GM11168 (cell line): Measurements from ENCODE around the gene HCAR1.
"Not testable (repeated sequence)": the region's sequence is repeated elsewhere in the genome, so short reads cannot be mapped to it uniquely, and the experiment has no call there.

Experiments
- in situ Hi-C: fragments of 300-500 bp; cut with MboI; formaldehyde crosslinking; loops from one replicate; pipeline ENCODE4 v1.12.0; 2022; ENCODE audit warnings: low sequenced_read_pairs; ENCODE audit not compliant: unreplicated experiment

Gene HCAR1

DNA sequence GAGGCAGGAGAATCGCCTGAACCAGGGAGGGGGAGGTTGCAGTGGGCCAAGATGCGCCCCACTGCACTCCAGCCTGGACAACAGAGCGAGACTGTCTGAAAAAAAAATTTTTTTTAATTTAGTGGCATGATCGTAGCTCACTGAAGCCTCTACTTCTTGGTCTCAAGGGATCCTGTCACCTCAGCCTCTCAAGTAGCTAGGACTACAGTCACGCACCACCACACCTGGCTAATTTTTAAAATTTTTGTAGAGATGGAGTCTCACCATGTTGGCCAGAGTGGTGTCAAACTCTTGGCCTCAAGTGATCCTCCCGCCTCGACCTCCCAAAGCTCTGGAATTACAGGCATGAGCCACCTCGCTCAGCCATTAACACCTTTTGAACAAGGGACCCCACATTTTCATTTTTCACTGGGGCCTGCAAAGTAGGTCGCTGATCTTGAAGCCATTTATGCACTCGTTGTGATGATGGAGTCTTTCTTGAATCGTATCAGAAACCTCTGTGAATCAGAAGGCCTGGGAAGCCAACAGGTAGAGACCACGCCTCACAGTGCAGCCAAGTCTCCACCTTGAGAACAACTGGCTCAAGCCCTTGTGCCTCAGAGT, 5.9 kb downstream of the HCAR1 start:
- in situ Hi-C loops: no loop called here

DNA sequence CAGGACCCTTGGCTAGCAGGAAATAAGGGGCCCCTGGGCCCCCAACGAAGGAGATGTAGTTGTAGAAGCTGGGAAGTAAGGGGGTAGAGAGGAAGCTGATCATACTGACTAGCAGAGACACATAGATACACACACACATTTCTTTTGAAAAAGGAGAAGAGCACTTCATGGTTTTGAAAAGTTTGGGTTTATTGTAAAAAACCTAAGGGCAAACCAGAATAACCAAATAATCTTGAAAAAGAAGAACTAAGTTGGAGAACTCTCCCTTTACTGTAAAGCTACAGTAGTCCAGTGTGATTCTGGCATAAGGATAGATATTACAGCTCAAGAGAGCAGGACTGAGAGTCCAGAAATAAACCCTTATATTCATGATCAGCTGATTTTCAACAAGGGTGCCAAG, 8.3 kb downstream of the HCAR1 start:
- in situ Hi-C loops: no loop called here

DNA sequence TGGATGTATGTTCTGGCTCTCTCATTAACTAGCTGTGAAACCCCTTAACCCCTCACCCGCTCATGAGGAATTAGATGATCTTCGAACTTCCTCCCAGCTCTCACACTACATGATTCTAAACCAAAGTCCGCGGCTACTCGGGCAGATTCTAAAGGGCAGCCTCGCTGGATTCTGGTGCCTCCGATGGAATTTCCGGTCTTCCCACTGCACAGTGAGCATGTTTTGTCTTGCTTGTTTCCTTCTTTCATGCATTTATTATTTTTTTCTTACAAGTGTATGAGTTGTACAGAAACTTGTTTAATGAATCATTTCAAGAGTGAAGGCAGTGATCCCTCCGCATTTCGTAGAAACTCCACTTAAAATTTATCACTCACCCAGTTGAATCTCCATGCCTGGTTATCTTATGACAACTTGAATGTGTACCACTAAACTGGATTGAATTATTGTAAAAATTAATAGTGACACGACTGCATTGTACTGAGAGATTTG, 9.5 kb downstream of the HCAR1 start:
- in situ Hi-C loops: no loop called here

DNA sequence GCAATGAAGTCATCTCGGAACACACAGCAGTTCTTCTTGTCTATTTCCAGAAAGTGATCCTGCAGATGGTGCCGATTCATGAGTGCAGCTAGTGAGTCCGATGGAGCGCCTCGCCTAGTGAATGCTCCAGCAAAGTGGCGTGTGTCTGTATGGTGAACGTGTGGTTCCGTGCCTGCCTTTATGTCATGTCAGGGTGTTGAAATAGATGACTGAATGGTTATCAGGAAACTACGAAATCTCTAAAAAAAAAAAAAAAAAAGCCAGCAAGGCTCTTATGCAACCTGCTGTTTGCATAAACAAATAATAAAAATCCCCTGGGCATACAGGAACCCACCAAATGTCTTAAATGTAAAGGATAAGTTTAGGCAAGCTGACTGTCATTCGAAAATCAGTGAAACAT, 14.0 kb downstream of the HCAR1 start, which contains the start of gene HCAR3:
HCAR3 (minus strand) TSS at position 154 of the 400 bp plus-strand sequence; CDS start at position 80, 74 bp downstream.
- in situ Hi-C loops: not testable (repeated sequence)

DNA sequence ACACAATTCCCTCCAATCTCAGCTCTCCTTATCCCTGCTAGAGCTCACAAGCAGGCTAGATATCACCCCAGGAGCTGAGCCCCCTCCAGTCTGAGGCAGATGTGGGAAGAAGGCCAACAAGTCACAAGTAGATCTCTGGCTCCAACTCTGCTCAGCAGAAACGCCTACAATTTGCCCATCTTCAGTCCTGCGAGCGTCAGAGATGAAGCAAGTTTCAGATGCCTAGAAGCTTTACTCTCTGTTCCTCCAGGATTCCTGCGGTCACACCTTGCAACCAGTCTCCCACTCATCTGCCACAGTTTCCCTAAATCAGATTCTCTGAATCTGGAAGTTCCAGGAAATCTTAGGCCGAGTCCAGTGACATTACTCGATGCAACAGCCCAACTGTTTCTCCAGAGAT, 15.4 kb downstream of the HCAR1 start:
- in situ Hi-C loops: not testable (repeated sequence)

DNA sequence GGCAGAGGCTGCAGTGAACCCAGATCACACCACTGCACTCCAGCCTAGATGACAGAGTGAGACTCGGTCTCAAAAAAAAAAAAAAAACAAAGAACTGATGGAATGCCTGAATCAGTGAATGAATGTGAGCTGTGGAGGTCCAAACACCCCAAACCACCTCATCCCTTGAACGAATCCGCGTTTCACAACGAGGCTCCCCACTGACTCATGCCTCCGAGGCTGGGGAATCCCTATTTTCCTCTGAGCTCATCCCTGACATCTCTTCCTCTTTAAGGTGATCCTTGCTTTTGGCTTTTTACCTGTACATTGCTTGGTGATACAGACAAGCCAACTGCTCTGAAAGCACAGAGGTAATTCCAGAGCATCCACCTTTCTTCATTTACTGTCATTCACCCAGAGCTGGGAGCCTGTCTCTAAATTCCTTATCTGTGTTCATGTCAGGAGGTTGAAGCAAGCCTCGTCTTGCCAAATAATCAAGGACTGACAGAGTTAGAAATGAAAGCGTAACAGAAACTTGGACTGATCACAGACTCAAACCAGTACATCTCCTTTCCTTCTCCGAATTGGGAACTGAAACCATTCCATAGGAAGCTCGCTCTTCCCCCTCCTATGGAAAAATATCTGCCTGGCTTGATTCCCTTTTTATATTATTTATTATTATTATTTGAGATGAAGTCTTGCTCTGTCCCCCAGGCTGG, 17.0 kb downstream of the HCAR1 start:
- in situ Hi-C loops: not testable (repeated sequence)

DNA sequence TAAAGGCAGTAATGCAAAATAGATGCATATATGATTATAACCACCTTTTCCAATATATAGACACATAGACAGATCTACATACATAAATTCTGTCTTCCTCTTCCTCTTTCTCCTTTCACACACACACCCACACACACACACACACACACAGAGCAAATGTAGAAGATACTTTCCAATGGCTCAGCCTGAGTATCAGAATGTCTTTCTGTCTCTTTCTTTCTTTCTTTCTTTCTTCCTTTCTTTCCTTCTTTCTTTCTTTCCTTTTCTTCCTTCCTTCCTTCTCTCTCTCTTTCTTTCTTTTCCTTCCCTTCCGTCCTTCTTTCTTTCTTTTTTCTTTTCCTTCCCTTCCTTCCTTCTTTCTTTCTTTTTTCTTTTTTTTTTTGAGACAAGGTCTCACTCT, 19.4 kb downstream of the HCAR1 start:
- in situ Hi-C loops: not testable (repeated sequence)

DNA sequence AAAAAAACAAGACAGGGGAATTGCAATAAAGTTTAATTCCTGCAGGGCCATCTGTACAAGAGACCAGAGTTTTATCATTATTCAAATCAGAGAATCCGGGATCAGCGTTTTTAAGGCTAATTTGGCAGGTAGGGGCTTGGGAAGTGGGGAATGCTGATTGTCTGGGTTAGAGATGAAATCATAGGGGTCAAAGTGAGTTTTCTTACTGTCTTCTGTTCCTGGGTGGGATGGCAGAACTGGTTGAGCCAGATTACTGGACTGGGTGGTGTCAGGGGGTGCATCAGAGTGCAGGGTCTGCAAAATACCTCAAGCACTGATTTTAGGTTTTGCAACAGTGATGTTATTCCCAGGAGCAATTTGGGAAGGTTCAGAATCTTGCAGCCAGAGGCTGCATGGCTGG, 20.3 kb downstream of the HCAR1 start:
- in situ Hi-C loops: not testable (repeated sequence)

DNA sequence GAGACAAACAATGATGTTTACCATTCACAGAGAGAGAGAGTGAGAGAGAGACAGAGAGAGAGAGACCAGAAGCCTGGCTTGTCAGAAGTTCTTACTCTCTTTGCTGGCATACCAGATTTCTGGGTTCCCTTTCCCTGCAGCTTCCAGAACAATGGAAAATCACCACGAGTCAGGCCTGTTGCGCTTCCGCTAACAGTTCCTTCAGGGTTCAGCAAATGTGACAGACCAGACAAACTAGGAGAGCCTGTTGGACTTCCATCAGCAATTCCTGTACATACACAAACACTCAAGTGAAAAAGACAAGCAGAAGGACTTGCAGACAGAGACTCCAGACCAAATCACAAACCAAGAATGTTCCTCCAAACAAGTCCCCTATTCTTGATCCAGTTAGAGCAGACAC, 21.4 kb downstream of the HCAR1 start:
- in situ Hi-C loops: not testable (repeated sequence)

DNA sequence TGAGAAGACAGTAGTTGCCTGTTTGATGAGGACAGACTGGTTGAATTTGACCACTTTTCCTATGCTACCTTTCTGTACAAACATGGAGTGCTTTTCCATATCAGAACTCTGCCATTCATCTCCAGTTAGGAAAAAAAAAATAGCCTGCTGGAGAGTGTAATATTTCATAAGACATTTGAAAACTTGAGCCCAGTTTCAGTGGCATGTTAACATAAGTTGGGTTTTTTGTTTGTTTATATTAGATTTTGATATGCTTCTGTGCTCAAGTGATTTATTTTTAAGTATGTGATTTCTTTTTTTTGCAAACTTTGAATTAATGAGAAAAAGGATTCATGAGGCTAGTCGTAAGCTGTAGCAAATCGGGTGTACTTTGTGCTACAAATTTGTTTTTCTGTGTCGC, 26.8 kb downstream of the HCAR1 start:
- in situ Hi-C loops: not testable (repeated sequence)

DNA sequence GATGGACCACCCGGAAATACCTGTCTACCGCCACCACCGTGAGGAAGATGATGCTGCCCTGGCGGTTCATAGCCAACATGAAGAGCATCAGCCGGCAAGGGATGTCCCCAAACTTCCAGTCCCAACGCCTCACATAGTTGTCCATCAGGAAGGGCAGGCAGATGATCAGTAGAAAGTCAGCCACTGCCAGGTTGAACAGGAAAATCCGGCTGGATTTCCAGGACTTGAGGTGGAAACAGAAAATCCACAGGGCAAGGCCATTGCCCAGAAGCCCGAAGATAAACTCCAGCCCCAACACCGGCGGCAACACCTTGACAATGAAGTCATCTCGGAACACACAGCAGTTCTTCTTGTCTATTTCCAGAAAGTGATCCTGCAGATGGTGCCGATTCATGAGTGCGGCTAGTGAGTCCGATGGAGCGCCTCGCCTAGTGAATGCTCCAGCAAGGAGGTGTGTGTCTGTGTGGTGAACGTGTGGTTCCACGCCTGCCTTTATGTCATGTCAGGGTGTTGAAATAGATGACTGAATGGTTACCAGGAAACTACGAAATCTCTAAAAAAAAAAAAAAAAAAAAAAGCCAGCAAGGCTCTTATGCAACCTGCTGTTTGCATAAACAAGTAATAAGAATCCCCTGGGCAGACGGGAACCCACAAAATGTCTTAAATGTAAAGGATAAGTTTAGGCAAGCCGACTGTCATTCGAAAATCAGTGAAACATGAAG, 27.6 kb downstream of the HCAR1 start, which contains the start of gene HCAR2:
HCAR2 (minus strand) TSS at position 468 of the 722 bp plus-strand sequence; CDS start at position 394, 74 bp downstream.
- in situ Hi-C loops: not testable (repeated sequence)

DNA sequence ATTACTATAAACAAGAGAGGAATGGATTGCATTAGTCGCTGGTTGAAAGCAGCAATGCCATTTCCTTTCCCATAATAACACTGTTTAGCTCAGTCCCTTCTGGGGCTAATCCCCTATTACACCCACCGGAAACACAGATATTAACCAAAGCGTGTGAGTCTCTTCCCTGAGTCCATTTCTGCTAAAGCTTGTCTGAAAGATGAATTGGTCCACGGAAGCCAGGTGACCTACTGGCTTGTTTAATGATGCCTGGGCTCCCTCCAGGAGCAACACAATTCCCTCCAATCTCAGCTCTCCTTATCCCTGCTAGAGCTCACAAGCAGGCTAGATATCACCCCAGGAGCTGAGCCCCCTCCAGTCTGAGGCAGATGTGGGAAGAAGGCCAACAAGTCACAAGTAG, 29.2 kb downstream of the HCAR1 start:
- in situ Hi-C loops: not testable (repeated sequence)

DNA sequence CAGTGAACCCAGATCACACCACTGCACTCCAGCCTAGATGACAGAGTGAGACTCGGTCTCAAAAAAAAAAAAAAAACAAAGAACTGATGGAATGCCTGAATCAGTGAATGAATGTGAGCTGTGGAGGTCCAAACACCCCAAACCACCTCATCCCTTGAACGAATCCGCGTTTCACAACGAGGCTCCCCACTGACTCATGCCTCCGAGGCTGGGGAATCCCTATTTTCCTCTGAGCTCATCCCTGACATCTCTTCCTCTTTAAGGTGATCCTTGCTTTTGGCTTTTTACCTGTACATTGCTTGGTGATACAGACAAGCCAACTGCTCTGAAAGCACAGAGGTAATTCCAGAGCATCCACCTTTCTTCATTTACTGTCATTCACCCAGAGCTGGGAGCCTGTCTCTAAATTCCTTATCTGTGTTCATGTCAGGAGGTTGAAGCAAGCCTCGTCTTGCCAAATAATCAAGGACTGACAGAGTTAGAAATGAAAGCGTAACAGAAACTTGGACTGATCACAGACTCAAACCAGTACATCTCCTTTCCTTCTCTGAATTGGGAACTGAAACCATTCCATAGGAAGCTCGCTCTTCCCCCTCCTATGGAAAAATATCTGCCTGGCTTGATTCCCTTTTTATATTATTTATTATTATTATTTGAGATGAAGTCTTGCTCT, 30.5 kb downstream of the HCAR1 start:
- in situ Hi-C loops: not testable (repeated sequence)

DNA sequence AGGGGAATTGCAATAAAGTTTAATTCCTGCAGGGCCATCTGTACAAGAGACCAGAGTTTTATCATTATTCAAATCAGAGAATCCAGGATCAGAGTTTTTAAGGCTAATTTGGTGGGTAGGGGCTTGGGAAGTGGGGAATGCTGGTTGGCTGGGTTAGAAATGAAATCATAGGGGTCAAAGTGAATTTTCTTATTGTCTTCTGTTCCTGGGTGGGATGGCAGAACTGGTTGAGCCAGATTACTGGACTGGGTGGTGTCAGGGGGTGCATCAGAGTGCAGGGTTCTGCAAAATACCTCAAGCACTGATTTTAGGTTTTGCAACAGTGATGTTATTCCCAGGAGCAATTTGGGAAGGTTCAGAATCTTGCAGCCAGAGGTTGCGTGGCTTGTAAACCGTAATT, 33.7 kb downstream of the HCAR1 start:
- in situ Hi-C loops: not testable (repeated sequence)

DNA sequence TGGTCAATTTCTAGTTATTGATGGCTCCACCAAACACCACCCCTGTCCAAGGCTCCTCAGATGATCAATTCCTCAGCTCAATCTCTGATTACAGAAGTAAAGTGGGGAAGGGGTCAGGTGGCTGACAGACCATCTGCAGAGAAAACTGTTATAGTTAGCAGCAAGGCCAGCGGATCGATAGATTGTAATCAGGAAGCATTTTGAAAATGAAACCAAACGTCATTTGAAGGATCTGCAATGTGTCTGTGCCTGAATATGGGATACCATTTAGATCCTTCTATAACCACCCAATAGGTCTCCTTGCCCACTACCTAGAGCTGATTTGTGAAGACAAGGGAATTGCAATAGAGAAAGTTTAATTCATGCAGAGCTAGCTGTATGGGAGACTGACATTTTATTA, 39.1 kb downstream of the HCAR1 start:
- in situ Hi-C loops: no loop called here

DNA sequence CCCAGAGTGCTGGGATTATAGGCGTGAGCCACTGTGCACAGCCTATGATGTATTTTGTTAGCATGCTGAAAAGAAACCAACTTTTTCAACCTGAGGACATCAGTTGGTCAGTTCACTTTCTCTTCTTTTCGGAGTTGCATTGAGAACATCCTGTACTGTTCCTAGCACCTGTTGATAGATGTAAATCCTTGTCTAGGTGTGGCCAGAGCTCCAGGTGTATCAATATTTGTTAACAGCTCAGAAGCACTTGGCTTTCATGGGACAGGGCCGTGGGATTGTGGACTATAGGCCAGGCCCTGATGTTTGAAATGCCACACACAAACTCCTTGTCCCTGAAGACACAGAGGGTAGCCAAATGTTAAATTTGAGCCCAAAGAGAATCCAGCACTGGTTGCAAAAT, 42.4 kb downstream of the HCAR1 start:
- in situ Hi-C loops: no loop called here

DNA sequence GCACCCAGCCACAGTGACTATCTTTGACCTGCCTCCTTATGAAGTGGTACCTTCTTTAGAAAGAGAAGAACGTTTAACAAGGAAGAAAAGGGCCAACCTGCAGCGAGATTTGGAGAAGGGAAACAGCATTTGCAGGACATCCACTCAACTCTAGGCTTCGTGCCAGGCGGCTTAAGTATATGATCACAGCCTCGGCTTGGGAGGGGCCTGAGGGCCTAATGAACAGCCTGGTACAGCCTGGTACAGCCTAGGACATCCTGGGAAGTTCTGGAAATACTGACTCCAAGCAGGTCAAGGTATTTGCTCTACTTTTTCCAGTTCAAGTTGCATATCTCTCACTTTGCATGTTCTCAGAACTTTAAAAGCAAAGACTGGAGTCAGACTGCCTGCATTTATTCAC, 43.6 kb downstream of the HCAR1 start:
- in situ Hi-C loops: no loop called here

DNA sequence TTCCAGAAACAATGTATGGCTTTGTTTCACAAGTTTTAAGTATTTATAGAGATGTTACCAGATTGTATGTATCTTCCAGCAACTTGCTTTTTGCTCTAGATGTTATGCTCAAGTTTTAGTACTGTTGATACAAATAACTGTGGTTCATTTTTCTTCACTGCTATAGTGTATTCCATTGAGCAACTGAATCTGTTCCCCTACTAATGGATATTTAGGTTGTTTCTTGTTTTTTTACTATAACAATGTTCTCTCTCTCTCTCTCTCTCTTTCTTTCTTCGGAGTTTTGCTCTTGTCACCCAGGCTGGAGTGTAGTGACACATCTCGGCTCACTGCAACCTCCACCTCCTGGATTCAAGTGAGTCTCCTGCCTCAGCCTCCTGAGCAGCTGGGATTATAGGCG, 44.1 kb downstream of the HCAR1 start:
- in situ Hi-C loops: no loop called here

DNA sequence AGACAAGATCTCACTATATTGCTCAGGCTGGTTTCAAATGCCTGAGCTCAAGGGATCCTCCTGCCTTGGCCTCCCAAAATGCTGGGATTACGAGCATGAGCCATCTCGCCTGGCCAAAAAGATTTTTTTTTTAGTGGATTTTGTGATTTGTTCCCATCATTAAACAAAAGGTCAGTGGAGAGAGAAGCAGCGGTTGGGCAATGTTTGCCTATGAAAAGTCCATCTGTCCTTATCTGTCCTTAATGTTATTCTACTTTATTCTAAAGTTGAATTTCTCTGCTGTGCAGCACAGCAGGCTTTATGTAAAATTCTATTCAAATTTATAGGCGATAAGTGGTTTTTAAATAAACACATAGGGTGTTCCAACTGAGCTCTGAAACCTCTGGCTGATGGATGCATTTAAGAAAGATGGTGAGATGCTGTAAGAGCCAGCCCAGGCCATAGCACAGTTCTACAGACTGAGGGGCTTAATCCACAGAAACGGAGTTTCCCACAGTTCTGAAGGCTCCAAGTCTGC, 46.3 kb downstream of the HCAR1 start:
- in situ Hi-C loops: no loop called here

DNA sequence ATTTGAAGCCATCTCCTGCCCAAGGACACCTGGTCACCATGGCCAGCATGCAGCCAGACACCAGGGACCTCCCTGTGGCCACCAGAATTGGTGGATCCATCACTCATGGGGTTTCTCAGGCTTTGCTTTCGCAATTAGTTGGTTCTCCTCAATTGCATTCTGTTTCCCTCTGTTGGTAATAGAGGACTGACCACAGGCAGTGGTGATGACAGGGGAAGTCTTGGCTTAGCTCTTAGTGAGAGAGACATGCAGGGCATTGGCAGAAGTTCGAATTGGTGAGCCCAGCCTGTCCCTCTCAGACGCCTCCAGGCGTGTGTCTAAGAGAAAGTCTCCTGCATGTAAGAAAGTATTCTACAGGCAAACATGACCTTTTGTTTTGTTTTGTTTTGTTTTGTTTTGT, 48.8 kb downstream of the HCAR1 start:
- in situ Hi-C loops: no loop called here
